HepG2 (cell line): ENCODE measurements around the gene EYA4. TPM values are rescaled to one million over a fixed set of nuclear protein-coding genes. Genes with fewer than 3 reads are reported as not detected.

Experiments used
- ATAC-seq: fragments of 200-7000 bp; cut with Tn5 transposase; 3 replicates; pipeline ENCODE4 v1.9.1; 2020; ENCODE audit warnings: mild to moderate bottlenecking, moderate library complexity
- BruUV-seq: library from RNA; stranded (reverse); fragments of 400-500 nt; replicated peaks from 2 replicates; lab custom pipeline; 2021; lab: Mats Ljungman, UMichigan
- CTCF ChIA-PET: fragments of 300-600 bp; formaldehyde crosslinking; extraction: SDS; loops from one replicate; lab custom pipeline; 2021; ENCODE audit warnings: low total read pairs, inconsistent platforms, low intra/inter-chr PET ratio; lab: Yijun Ruan, JAX
- POLR2A ChIA-PET: fragments of 350-600 bp; sonication (Branson Sonifier 250); formaldehyde crosslinking; loops from one replicate; lab custom pipeline; 2020; ENCODE audit warnings: antibody characterized with exemption, inconsistent platforms; lab: Yijun Ruan, JAX
- DNase-seq: peaks from one replicate; pipeline ENCODE4 v3.0.0-alpha.2; 2015; ENCODE audit warnings: low spot score
- FAIRE-seq: peaks from 3 replicates; lab custom pipeline; 2011; peaks lifted over from hg19 to GRCh38; lab: Jason Lieb, UNC
- H2AFZ ChIP-seq: one replicate; pipeline ENCODE4 v1.6.1; 2011; ENCODE audit warnings: low read length, inconsistent platforms
- H3K27ac ChIP-seq: fragments of 300-600 bp; 3 replicates; pipeline ENCODE4 v1.8.0; 2011; ENCODE audit warnings: mixed run types, mild to moderate bottlenecking, mixed read lengths, low read length, inconsistent platforms; ENCODE audit not compliant: insufficient read depth; ENCODE audit errors: extremely low read length
- H3K27me3 ChIP-seq, 2 experiments: fragments of 200-600 bp in 1 of 2; 2 replicates in 1 of 2; 3 replicates in 1 of 2; pipeline versions ENCODE4 v1.6.0 to v1.8.0; 2011; ENCODE audit warnings: low read length in 2 of 2, mild to moderate bottlenecking in 2 of 2, moderate library complexity in 2 of 2, inconsistent platforms in 1 of 2; ENCODE audit not compliant: insufficient read depth in 2 of 2, control insufficient read depth in 1 of 2
- H3K36me3 ChIP-seq, 2 experiments: fragments of 200-600 bp in 1 of 2; replicated peaks in 1 of 2; 2 replicates in 1 of 2; 3 replicates in 1 of 2; pipeline versions ENCODE4 v1.5.1 to v1.8.0; 2011; ENCODE audit warnings: low read length in 2 of 2, inconsistent platforms in 1 of 2; ENCODE audit not compliant: insufficient read depth in 2 of 2, control insufficient read depth in 1 of 2
- H3K4me1 ChIP-seq: 2 replicates; pipeline ENCODE4 v1.5.1; 2012; ENCODE audit warnings: low read length, inconsistent platforms; ENCODE audit not compliant: insufficient read depth
- H3K4me2 ChIP-seq: 2 replicates; pipeline ENCODE4 v1.6.0; 2011; ENCODE audit warnings: low read depth, low read length, inconsistent platforms
- H3K4me3 ChIP-seq, 3 experiments: fragments of 200-600 bp in 1 of 3; sonication (generic), shearing (Covaris generic) in 1 of 3; replicated peaks in 1 of 3; 2 replicates each; pipeline ENCODE4 v1.5.1; 2011 to 2016; ENCODE audit warnings: low read length in 3 of 3, inconsistent platforms in 2 of 3, low read depth in 2 of 3, mild to moderate bottlenecking in 2 of 3, control low read depth in 1 of 3, mixed read lengths in 1 of 3; ENCODE audit not compliant: insufficient read depth in 1 of 3
- H3K79me2 ChIP-seq: one replicate; pipeline ENCODE4 v1.6.1; 2011; ENCODE audit warnings: low read length, inconsistent platforms; ENCODE audit not compliant: insufficient read depth
- H3K9ac ChIP-seq: 2 replicates; pipeline ENCODE4 v1.6.0; 2011; ENCODE audit warnings: mild to moderate bottlenecking, low read depth, low read length, inconsistent platforms; ENCODE audit not compliant: insufficient read depth
- H3K9me3 ChIP-seq: 2 replicates; pipeline ENCODE4 v1.5.1; 2012; ENCODE audit warnings: mild to moderate bottlenecking, low read length
- H4K20me1 ChIP-seq: 2 replicates; pipeline ENCODE4 v1.6.0; 2011; ENCODE audit warnings: inconsistent platforms, mild to moderate bottlenecking, low read length, moderate library complexity; ENCODE audit not compliant: insufficient read depth
- BCL6 ChIP-seq: IDR thresholded peaks from 2 replicates; pipeline ENCODE4 v1.6.1; 2016; ENCODE audit warnings: missing genetic modification reagents, missing compliant biosample characterization
- GATA4 ChIP-seq: sonication (generic); IDR thresholded peaks from 2 replicates; pipeline ENCODE4 v1.6.1; 2016; ENCODE audit warnings: antibody characterized with exemption, low read depth, borderline replicate concordance
- HIVEP1 ChIP-seq: sonication (generic); formaldehyde crosslinking; IDR thresholded peaks from 2 replicates; pipeline ENCODE4 v1.4.0; 2020; ENCODE audit warnings: mild to moderate bottlenecking, missing genetic modification reagents
- NFKBIZ ChIP-seq: IDR thresholded peaks from 2 replicates; pipeline ENCODE4 v1.6.1; 2018; ENCODE audit warnings: missing genetic modification reagents, missing compliant biosample characterization
- PLRG1 ChIP-seq: fragments of 450-650 bp; conservative IDR thresholded peaks from 2 replicates; pipeline ENCODE4 v1.6.1; 2016
- SETDB1 ChIP-seq: sonication (generic); formaldehyde crosslinking; IDR thresholded peaks from 2 replicates; pipeline ENCODE4 v1.5.1; 2020; ENCODE audit warnings: missing genetic modification reagents, mild to moderate bottlenecking, borderline replicate concordance
- SMAD3 ChIP-seq: sonication (generic); formaldehyde crosslinking; IDR thresholded peaks from 2 replicates; pipeline ENCODE4 v1.4.0; 2020; ENCODE audit warnings: missing genetic modification reagents
- TAF1 ChIP-seq: sonication (generic); formaldehyde crosslinking; IDR thresholded peaks from 2 replicates; pipeline ENCODE4 v1.4.0; 2020; ENCODE audit warnings: missing genetic modification reagents
- ZFP36L2 ChIP-seq: sonication (generic); formaldehyde crosslinking; IDR thresholded peaks from 2 replicates; pipeline ENCODE4 v1.4.0; 2020; ENCODE audit warnings: missing genetic modification reagents
- ZNF230 ChIP-seq: sonication (generic); formaldehyde crosslinking; IDR thresholded peaks from 2 replicates; pipeline ENCODE4 v1.4.0; 2020; ENCODE audit warnings: mild to moderate bottlenecking, missing genetic modification reagents
- ZNF652 ChIP-seq: IDR thresholded peaks from 2 replicates; pipeline ENCODE4 v1.6.1; 2016; ENCODE audit warnings: low read depth, borderline replicate concordance
- ZNF724P ChIP-seq: sonication (generic); formaldehyde crosslinking; IDR thresholded peaks from 2 replicates; pipeline ENCODE4 v1.8.0; 2022; ENCODE audit warnings: missing genetic modification reagents, borderline replicate concordance
- ZNF746 ChIP-seq: sonication (generic); formaldehyde crosslinking; IDR thresholded peaks from 2 replicates; pipeline ENCODE4 v1.8.0; 2022; ENCODE audit warnings: mild to moderate bottlenecking, missing genetic modification reagents
- ZSCAN31 ChIP-seq: sonication (generic); formaldehyde crosslinking; IDR thresholded peaks from 2 replicates; pipeline ENCODE4 v1.5.0; 2020; ENCODE audit warnings: low read depth, mild to moderate bottlenecking, missing genetic modification reagents
- WGBS: methylation state at CpG from one replicate; pipeline ENCODE4 v1.1.6; 2017; ENCODE audit warnings: low lambda C conversion rate; 5-methylcytosine and 5-hydroxymethylcytosine counted together
- in situ Hi-C: cut with HindIII; loops from 2 replicates; pipeline ENCODE4 v1.10.0; 2017; ENCODE audit warnings: low pct_unique_long_range_greater_than_20kb; ENCODE audit not compliant: extremely low pct_ligation_motif_present
- intact Hi-C: fragments of 100-400 bp; cut with micrococcal nuclease; formaldehyde crosslinking; loops from one replicate; pipeline ENCODE4 v1.10.0; 2022; ENCODE audit not compliant: unreplicated experiment
- polyA plus RNA-seq, 8 experiments: library from polyadenylated mRNA; depleted of rRNA in 3 of 8; stranded (reverse) in 7 of 8; unstranded in 1 of 8; fragments of >200 nt; fragmentation: Illumina TruSeq in 4 of 8; extraction: Trizol in 4 of 8; gene quantifications; 2 replicates each; pipeline versions ENCODE4 v1.2.1 to v1.2.3, GENCODE V29; 2011 to 2016; ENCODE audit warnings: low read depth in 4 of 8, missing spikeins in 1 of 8, mixed read lengths in 1 of 8; ENCODE audit not compliant: insufficient read depth in 1 of 8
- total RNA-seq, 5 experiments: library from RNA; depleted of rRNA; stranded (reverse); fragments of >200 nt; fragmentation: Illumina TruSeq; extraction: Trizol; gene quantifications; 2 replicates each; pipeline ENCODE4 v1.2.3, GENCODE V29; 2016; ENCODE audit warnings: low read depth in 1 of 5
- TF ChIP-seq, protein P1 (sequence below): sonication (generic); formaldehyde crosslinking; conservative IDR thresholded peaks from 2 replicates; pipeline ENCODE4 v1.5.0; 2020; ENCODE audit warnings: missing genetic modification reagents
- TF ChIP-seq, protein P2 (sequence below): sonication (generic); formaldehyde crosslinking; IDR thresholded peaks from 2 replicates; pipeline ENCODE4 v1.4.0; 2020; ENCODE audit warnings: missing genetic modification reagents; ENCODE audit errors: not compliant biosample characterization
- TF ChIP-seq, protein P3 (sequence below): sonication (generic); formaldehyde crosslinking; IDR thresholded peaks from 2 replicates; pipeline ENCODE4 v1.4.0; 2020; ENCODE audit warnings: missing genetic modification reagents, borderline replicate concordance
- TF ChIP-seq, protein P4 (sequence below): sonication (generic); formaldehyde crosslinking; conservative IDR thresholded peaks from 2 replicates; pipeline ENCODE4 v1.4.0; 2020; ENCODE audit warnings: missing genetic modification reagents

Gene EYA4
- total and polyA plus RNA-seq, 2 of the 13 experiments (the other 11 are each of a cell fraction or from before 2014, with no cell fraction given) = not detected

DNA sequence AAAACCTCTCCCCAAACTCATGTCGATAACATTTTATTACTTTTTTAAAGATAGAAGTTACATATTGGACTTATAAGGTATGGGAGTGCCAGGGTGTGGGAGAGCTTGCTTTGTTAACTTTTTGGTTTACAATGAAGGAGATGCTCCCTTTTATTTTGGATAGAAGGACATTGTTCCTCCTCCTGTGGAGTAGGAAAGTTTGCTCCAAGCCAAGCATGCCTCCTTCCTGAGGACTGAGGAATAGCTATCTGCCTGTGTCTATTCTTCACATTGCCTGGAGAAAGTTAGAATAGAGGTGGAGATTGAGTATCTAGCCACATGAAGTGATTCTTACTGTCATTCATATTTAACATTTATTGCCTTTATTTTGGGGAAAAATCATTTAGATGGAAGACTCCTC, 71.9 kb downstream of the EYA4 start (continued):
- TF ChIP-seq ZNF724P = no peak
- TF ChIP-seq ZFP36L2 (CRISPR knock-in tag) = no peak
- TF ChIP-seq ZNF652 (CRISPR knock-in tag) = no peak
- TF ChIP-seq NFKBIZ = no peak
- TF ChIP-seq, protein P1, sequence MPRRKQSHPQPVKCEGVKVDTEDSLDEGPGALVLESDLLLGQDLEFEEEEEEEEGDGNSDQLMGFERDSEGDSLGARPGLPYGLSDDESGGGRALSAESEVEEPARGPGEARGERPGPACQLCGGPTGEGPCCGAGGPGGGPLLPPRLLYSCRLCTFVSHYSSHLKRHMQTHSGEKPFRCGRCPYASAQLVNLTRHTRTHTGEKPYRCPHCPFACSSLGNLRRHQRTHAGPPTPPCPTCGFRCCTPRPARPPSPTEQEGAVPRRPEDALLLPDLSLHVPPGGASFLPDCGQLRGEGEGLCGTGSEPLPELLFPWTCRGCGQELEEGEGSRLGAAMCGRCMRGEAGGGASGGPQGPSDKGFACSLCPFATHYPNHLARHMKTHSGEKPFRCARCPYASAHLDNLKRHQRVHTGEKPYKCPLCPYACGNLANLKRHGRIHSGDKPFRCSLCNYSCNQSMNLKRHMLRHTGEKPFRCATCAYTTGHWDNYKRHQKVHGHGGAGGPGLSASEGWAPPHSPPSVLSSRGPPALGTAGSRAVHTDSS (CRISPR knock-in tag) = no peak
- TF ChIP-seq, protein P2, sequence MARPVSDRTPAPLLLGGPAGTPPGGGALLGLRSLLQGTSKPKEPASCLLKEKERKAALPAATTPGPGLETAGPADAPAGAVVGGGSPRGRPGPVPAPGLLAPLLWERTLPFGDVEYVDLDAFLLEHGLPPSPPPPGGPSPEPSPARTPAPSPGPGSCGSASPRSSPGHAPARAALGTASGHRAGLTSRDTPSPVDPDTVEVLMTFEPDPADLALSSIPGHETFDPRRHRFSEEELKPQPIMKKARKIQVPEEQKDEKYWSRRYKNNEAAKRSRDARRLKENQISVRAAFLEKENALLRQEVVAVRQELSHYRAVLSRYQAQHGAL (CRISPR knock-in tag) = no peak

DNA sequence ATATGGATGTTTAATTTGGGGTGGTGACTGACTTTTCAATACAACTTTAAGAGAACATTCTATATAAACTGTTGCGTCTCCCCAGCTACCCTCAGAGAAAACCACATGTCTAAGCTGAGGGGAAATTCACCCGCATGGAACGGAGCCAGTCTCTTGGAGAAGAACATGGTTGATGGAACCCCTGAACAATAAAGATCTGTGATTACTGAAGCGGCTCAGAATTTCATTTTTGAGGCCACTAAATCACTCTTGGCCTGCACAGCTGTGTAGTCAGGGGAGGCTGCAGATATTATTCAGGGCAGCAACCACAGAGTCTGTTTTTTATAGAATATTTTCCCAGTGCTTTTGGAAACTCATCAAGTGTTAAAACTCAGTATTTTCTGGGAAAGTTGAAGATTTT, 73.8 kb downstream of the EYA4 start:
- H3K4me3 ChIP-seq = no peak overlapping the region
- H2AFZ ChIP-seq = no peak overlapping the region
- H3K79me2 ChIP-seq = no peaks in the 10 kb centered on the region
- DNase-seq = no peak
- CTCF ChIA-PET = no interaction called here
- no TSS peak for BruUV-seq
- no peak overlapping the region for H3K27ac ChIP-seq
- POLR2A ChIA-PET = no interaction called here
- H3K27me3 ChIP-seq = no peaks in the 10 kb centered on the region
- H3K9ac ChIP-seq = no peak overlapping the region
- no peaks in the 10 kb centered on the region for H3K4me1 ChIP-seq
- in situ Hi-C loops (no loop called here), intact Hi-C loops (no loop called here)
- ATAC-seq = no peak
- no peak overlapping the region for H3K4me2 ChIP-seq
- no peaks in the 10 kb centered on the region for H3K9me3 ChIP-seq
- H4K20me1 ChIP-seq = no peaks in the 10 kb centered on the region
- 21% methylated on average over 4 of the region's 4 CpGs for whole genome bisulfite sequencing
- FAIRE-seq = no peak
- H3K36me3 ChIP-seq = no peaks in the 10 kb centered on the region
- no peak for TF ChIP-seq ZNF746 (CRISPR knock-in tag)
- TF ChIP-seq, protein P3, sequence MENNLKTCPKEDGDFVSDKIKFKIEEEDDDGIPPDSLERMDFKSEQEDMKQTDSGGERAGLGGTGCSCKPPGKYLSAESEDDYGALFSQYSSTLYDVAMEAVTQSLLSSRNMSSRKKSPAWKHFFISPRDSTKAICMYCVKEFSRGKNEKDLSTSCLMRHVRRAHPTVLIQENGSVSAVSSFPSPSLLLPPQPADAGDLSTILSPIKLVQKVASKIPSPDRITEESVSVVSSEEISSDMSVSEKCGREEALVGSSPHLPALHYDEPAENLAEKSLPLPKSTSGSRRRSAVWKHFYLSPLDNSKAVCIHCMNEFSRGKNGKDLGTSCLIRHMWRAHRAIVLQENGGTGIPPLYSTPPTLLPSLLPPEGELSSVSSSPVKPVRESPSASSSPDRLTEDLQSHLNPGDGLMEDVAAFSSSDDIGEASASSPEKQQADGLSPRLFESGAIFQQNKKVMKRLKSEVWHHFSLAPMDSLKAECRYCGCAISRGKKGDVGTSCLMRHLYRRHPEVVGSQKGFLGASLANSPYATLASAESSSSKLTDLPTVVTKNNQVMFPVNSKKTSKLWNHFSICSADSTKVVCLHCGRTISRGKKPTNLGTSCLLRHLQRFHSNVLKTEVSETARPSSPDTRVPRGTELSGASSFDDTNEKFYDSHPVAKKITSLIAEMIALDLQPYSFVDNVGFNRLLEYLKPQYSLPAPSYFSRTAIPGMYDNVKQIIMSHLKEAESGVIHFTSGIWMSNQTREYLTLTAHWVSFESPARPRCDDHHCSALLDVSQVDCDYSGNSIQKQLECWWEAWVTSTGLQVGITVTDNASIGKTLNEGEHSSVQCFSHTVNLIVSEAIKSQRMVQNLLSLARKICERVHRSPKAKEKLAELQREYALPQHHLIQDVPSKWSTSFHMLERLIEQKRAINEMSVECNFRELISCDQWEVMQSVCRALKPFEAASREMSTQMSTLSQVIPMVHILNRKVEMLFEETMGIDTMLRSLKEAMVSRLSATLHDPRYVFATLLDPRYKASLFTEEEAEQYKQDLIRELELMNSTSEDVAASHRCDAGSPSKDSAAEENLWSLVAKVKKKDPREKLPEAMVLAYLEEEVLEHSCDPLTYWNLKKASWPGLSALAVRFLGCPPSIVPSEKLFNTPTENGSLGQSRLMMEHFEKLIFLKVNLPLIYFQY (CRISPR knock-in tag) = no peak
- no peak for TF ChIP-seq ZSCAN31 (CRISPR knock-in tag)
- TF ChIP-seq SETDB1 (CRISPR knock-in tag) = no peak
- no peak for TF ChIP-seq ZNF230 (CRISPR knock-in tag)
- TF ChIP-seq HIVEP1 (CRISPR knock-in tag) = no peak
- TF ChIP-seq PLRG1 = no peak
- no peak for TF ChIP-seq GATA4
- no peak for TF ChIP-seq TAF1 (CRISPR knock-in tag)
- TF ChIP-seq SMAD3 (CRISPR knock-in tag) = no peak
- TF ChIP-seq, protein P4, sequence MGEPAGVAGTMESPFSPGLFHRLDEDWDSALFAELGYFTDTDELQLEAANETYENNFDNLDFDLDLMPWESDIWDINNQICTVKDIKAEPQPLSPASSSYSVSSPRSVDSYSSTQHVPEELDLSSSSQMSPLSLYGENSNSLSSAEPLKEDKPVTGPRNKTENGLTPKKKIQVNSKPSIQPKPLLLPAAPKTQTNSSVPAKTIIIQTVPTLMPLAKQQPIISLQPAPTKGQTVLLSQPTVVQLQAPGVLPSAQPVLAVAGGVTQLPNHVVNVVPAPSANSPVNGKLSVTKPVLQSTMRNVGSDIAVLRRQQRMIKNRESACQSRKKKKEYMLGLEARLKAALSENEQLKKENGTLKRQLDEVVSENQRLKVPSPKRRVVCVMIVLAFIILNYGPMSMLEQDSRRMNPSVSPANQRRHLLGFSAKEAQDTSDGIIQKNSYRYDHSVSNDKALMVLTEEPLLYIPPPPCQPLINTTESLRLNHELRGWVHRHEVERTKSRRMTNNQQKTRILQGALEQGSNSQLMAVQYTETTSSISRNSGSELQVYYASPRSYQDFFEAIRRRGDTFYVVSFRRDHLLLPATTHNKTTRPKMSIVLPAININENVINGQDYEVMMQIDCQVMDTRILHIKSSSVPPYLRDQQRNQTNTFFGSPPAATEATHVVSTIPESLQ (CRISPR knock-in tag) = no peak
- no peak for TF ChIP-seq BCL6 (CRISPR knock-in tag)
